Esophagus (tissue), 2 donors: ENCODE results near the gene ADORA2A. TPM values are rescaled to one million over a fixed set of nuclear protein-coding genes. Genes with fewer than 3 reads are reported as not detected.

Experiments
- H3K27ac ChIP-seq, 2 donors: one replicate each; pipeline ENCODE4 v1.5.1; 2013; ENCODE audit warnings: low read depth in 2 of 2, mild to moderate bottlenecking in 2 of 2, inconsistent platforms in 1 of 2, low read length in 1 of 2, moderate library complexity in 1 of 2
- H3K27me3 ChIP-seq, 2 donors: one replicate each; pipeline ENCODE4 v1.6.1; 2013; ENCODE audit warnings: low read length in 2 of 2, control low read depth in 1 of 2, mild to moderate bottlenecking in 1 of 2; ENCODE audit not compliant: insufficient read depth in 2 of 2, control insufficient read depth in 1 of 2
- H3K36me3 ChIP-seq, 2 donors: one replicate each; pipeline ENCODE4 v1.6.1; 2013; ENCODE audit warnings: low read length in 1 of 2; ENCODE audit not compliant: control insufficient read depth in 2 of 2, insufficient read depth in 2 of 2
- H3K4me1 ChIP-seq, 2 donors: one replicate each; pipeline ENCODE4 v1.6.1; 2013; ENCODE audit warnings: low read length in 1 of 2; ENCODE audit not compliant: control insufficient read depth in 2 of 2, insufficient read depth in 2 of 2
- H3K4me3 ChIP-seq, 2 donors: one replicate each; pipeline ENCODE4 v1.5.1; 2013; ENCODE audit warnings: low read length in 2 of 2, mild to moderate bottlenecking in 2 of 2, low read depth in 1 of 2, moderate library complexity in 1 of 2
- H3K9me3 ChIP-seq, 2 donors: one replicate each; pipeline ENCODE4 v1.6.1; 2013; ENCODE audit warnings: mild to moderate bottlenecking in 2 of 2, low read depth in 1 of 2, low read length in 1 of 2, moderate library complexity in 1 of 2; ENCODE audit not compliant: control insufficient read depth in 2 of 2, insufficient read depth in 1 of 2
- WGBS, 2 donors: extraction: QIAGEN DNeasy Blood & Tissue Kit; methylation state at CpG; one replicate each; pipeline ENCODE4 v1.1.7; 2013; 5-methylcytosine and 5-hydroxymethylcytosine counted together
- polyA plus RNA-seq, 2 donors: library from polyadenylated mRNA; stranded (reverse); fragments of 200-250 nt; gene quantifications; one replicate each; pipeline ENCODE4 v1.2.3, GENCODE V29; 2013
- donor health status: healthy with polysubstance abuse.
- donor health status: Bipolar disorder and iron deficiency.

The ADORA2A gene
- polyA plus RNA-seq, 2 donors: 0.72 to 0.92 TPM

GRCh38 chr22:24409707-24410106, 17.7 kb upstream of the ADORA2A start:
- peaks cover 11 to 28% of the 10 kb centered on the region in 2 donors for H3K36me3 ChIP-seq
- H3K4me1 ChIP-seq: no peaks in the 10 kb centered on the region
- H3K9me3 ChIP-seq: no peaks in the 10 kb centered on the region
- H3K4me3 ChIP-seq: no peak overlapping the region
- 85 to 86% methylated on average over 9 of the region's 9 CpGs for WGBS, 2 donors
- H3K27ac ChIP-seq: no peak overlapping the region
- no peaks in the 10 kb centered on the region for H3K27me3 ChIP-seq

GRCh38 chr22:24410110-24410856, 17.1 kb upstream of the ADORA2A start:
- Histone ChIP-seq H3K4me1 (no peaks in the 10 kb centered on the region), H3K36me3 (peaks cover 15 to 29% of the 10 kb centered on the region in 2 donors), H3K27me3 (no peaks in the 10 kb centered on the region), H3K4me3 (no peak overlapping the region), H3K9me3 (no peaks in the 10 kb centered on the region), H3K27ac (no peak overlapping the region)
- WGBS, 2 donors: 83% methylated on average over 8 of the region's 8 CpGs

GRCh38 chr22:24411256-24412004, 16.0 kb upstream of the ADORA2A start:
- peaks cover 13 to 29% of the 10 kb centered on the region in 2 donors for H3K36me3 ChIP-seq
- H3K4me1 ChIP-seq: no peaks in the 10 kb centered on the region
- no peak overlapping the region for H3K4me3 ChIP-seq
- H3K27me3 ChIP-seq: no peaks in the 10 kb centered on the region
- H3K9me3 ChIP-seq: no peaks in the 10 kb centered on the region
- 87 to 94% methylated on average over 10 of the region's 10 CpGs for WGBS, 2 donors
- no peak overlapping the region for H3K27ac ChIP-seq

DNA sequence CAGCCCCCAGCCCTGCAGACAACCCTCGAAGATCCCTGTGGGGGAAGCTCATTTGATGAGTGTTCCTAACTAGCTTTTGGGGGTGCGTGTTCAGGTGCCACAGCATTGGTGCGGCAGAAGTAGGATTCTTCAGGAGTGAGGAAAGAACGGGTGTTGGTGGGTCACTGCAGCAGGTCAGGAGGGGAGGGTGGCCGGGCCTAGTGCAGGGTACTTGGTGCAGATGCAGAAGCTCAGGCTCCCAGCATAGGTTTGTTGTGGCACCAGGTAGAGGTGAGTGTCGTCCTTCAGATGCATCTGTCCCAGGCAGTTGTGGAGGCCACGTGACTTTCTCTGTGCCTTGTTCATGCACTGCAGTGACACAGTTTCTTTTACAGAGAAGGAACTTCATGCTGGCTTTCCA, 15.1 kb upstream of the ADORA2A start:
- WGBS, 2 donors: 81 to 89% methylated on average over 7 of the region's 7 CpGs
- Histone ChIP-seq H3K27me3 (no peaks in the 10 kb centered on the region), H3K4me1 (no peaks in the 10 kb centered on the region), H3K36me3 (peaks cover 13 to 31% of the 10 kb centered on the region in 2 donors), H3K9me3 (no peaks in the 10 kb centered on the region), H3K4me3 (no peak overlapping the region), H3K27ac (no peak overlapping the region)

GRCh38 chr22:24413271-24413670, 14.1 kb upstream of the ADORA2A start:
- 92 to 97% methylated on average over 9 of the region's 9 CpGs for WGBS, 2 donors
- H3K4me3 ChIP-seq: no peak overlapping the region
- H3K27ac ChIP-seq: no peak overlapping the region
- H3K4me1 ChIP-seq: no peaks in the 10 kb centered on the region
- no peaks in the 10 kb centered on the region for H3K9me3 ChIP-seq
- H3K36me3 ChIP-seq: peaks cover 13 to 34% of the 10 kb centered on the region in 2 donors
- H3K27me3 ChIP-seq: no peaks in the 10 kb centered on the region

GRCh38 chr22:24413736-24414385, 13.5 kb upstream of the ADORA2A start:
- H3K27me3 ChIP-seq: no peaks in the 10 kb centered on the region
- 85 to 88% methylated on average over 18 of the region's 18 CpGs for WGBS, 2 donors
- H3K9me3 ChIP-seq: no peaks in the 10 kb centered on the region
- H3K36me3 ChIP-seq: peaks cover 13 to 35% of the 10 kb centered on the region in 2 donors
- H3K4me3 ChIP-seq: no peak overlapping the region
- H3K27ac ChIP-seq: no peak overlapping the region
- H3K4me1 ChIP-seq: peaks cover 0 to 4% of the 10 kb centered on the region in 2 donors

- H3K9me3 ChIP-seq: no peaks in the 10 kb centered on the region
- H3K36me3 ChIP-seq: peaks cover 13 to 35% of the 10 kb centered on the region in 2 donors
- WGBS, 2 donors: 81 to 89% methylated on average over 21 of the region's 21 CpGs
- H3K4me3 ChIP-seq: no peak overlapping the region
- peaks cover 2 to 11% of the 10 kb centered on the region in 2 donors for H3K4me1 ChIP-seq
- no peaks in the 10 kb centered on the region for H3K27me3 ChIP-seq
- no peak overlapping the region for H3K27ac ChIP-seq
These were observed 12.9 kb upstream of the ADORA2A start for GRCh38 chr22:24414523-24414922.

DNA sequence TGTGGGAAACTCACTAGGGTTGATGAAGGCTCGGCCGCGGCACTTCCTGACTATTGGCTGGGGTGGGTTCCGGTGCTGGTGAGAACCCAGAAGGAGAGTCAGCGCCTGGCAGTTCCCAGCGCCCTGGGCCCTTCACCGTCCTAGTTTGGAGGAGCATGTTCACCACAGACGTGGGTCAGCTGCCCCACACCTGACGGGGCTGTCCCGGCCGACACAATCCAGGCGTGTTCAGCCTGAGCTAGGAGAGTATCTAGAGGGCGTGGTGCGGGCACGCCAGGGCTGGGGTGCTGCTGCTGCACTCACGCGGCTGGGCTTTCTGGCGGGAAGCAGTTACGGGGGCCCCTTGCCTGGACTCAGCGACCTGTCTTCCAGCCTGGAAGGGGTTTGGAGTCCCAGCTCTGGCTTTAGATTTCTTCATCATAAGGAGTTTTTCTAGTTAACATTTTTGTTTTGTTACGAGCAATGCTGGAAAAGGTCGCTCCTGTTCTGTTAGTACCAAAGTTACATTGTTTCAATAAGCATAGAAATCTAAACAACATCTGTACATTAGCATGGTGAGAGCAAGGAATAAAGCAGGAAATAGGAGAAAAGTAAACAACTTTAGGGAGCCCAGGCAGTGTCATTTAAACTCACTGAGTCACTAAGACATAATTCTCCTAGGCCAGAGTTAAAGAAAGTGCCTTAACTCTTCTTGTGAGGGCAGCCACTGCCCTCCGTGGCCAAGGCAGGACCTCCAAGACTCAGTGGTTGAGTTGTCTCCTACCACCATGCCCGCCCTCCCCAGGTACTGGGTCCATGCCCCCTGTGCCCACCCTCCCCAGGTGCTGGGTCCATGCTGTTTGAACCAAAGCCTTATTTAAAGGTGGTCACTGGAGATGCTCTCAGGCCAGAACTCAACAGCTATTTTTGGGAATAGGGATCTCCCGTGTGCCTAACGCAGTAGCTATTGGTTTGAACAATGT, 12.1 kb upstream of the ADORA2A start:
- H3K27me3 ChIP-seq: no peaks in the 10 kb centered on the region
- no peak overlapping the region for H3K4me3 ChIP-seq
- H3K9me3 ChIP-seq: no peaks in the 10 kb centered on the region
- H3K36me3 ChIP-seq: peaks cover 13 to 35% of the 10 kb centered on the region in 2 donors
- H3K4me1 ChIP-seq: peaks cover 2 to 15% of the 10 kb centered on the region in 2 donors
- WGBS, 2 donors: 77 to 81% methylated on average over 26 of the region's 26 CpGs
- no peak overlapping the region for H3K27ac ChIP-seq

GRCh38 chr22:24416095-24416494, 11.3 kb upstream of the ADORA2A start:
- WGBS, 2 donors: 90 to 93% methylated on average over 8 of the region's 8 CpGs
- H3K4me1 ChIP-seq: peaks cover 2 to 15% of the 10 kb centered on the region in 2 donors
- H3K27ac ChIP-seq: no peak overlapping the region
- peaks cover 13 to 35% of the 10 kb centered on the region in 2 donors for H3K36me3 ChIP-seq
- no peaks in the 10 kb centered on the region for H3K27me3 ChIP-seq
- H3K4me3 ChIP-seq: no peak overlapping the region
- H3K9me3 ChIP-seq: no peaks in the 10 kb centered on the region
